AG04450 (cell line): ENCODE data around the gene PSEN1. TPM values are rescaled to one million over a fixed set of nuclear protein-coding genes. Genes with fewer than 3 reads are reported as not detected.

Experiments used
- CTCF ChIA-PET: fragments of 300-600, 350-600 bp; formaldehyde crosslinking; extraction: SDS; loops from one replicate; lab custom pipeline; 2022; ENCODE audit warnings: antibody characterized with exemption, inconsistent platforms; lab: Charles Lee
- POLR2A ChIA-PET: fragments of 350-600 bp; formaldehyde crosslinking; extraction: SDS; loops from one replicate; lab custom pipeline; 2021; ENCODE audit warnings: antibody characterized with exemption, inconsistent platforms; lab: Yijun Ruan, JAX
- DNase-seq: peaks from one replicate; pipeline ENCODE4 v3.0.0-alpha.2; 2011; ENCODE audit warnings: low read depth, low spot score
- H3K27ac ChIP-seq: one replicate; pipeline ENCODE4 v1.5.1; 2012; ENCODE audit warnings: low read depth, low read length, control low read depth
- H3K27me3 ChIP-seq: one replicate; pipeline ENCODE4 v1.6.0; 2012; ENCODE audit warnings: low read length; ENCODE audit not compliant: control insufficient read depth, insufficient read depth
- H3K4me3 ChIP-seq: 2 replicates; pipeline ENCODE4 v1.5.1; 2011; ENCODE audit warnings: mild to moderate bottlenecking, low read depth, low read length, control low read depth
- H3K9me3 ChIP-seq: 2 replicates; pipeline ENCODE4 v1.5.1; 2012; ENCODE audit warnings: low read length; ENCODE audit not compliant: control insufficient read depth, insufficient read depth
- CTCF ChIP-seq: IDR thresholded peaks from 2 replicates; pipeline ENCODE4 v1.5.1; 2011; ENCODE audit warnings: low read depth, low read length, control low read depth, inconsistent platforms
- polyA plus RNA-seq: library from polyadenylated mRNA; depleted of rRNA; stranded (reverse); fragments of >200 nt; gene quantifications from 2 replicates; pipeline ENCODE4 v1.2.3, GENCODE V29; 2011

PSEN1 gene
- polyA plus RNA-seq, 1 experiment, result 20.2 TPM

- ChIA-PET POLR2A (no interaction called here), CTCF (no interaction called here)
- H3K4me3 ChIP-seq, result no peak overlapping the region
- H3K9me3 ChIP-seq, result no peaks in the 10 kb centered on the region; the same call in 1 of the 2 replicates
- no peak overlapping the region for H3K27ac ChIP-seq
- DNase-seq, result no peak
- H3K27me3 ChIP-seq, result no peaks in the 10 kb centered on the region
- no peak for TF ChIP-seq CTCF
Measured at GRCh38 chr14:73258076-73258475, 121.8 kb downstream of the PSEN1 start.

- ChIA-PET POLR2A (no interaction called here), CTCF (no interaction called here)
- no peak for TF ChIP-seq CTCF
- Histone ChIP-seq H3K27ac (no peak overlapping the region), H3K27me3 (no peaks in the 10 kb centered on the region), H3K9me3 (no peaks in the 10 kb centered on the region; the same call in 1 of the 2 replicates), H3K4me3 (no peak overlapping the region)
- DNase-seq, result no peak
Measured at GRCh38 chr14:73258845-73259611, 122.7 kb downstream of the PSEN1 start.

GRCh38 chr14:73259837-73260236 is 123.5 kb downstream of the PSEN1 start:
- Histone ChIP-seq H3K27me3 (no peaks in the 10 kb centered on the region), H3K4me3 (no peak overlapping the region), H3K9me3 (no peaks in the 10 kb centered on the region; the same call in 1 of the 2 replicates), H3K27ac (no peak overlapping the region)
- CTCF ChIA-PET, result no interaction called here
- no peak for DNase-seq
- POLR2A ChIA-PET, result no interaction called here
- TF ChIP-seq CTCF, result no peak

- no peaks in the 10 kb centered on the region; the same call in 1 of the 2 replicates for H3K9me3 ChIP-seq
- CTCF ChIA-PET, result no interaction called here
- no peak for TF ChIP-seq CTCF
- POLR2A ChIA-PET, result interaction anchor here (0.7 kb wide), 1 partner anchor 10 kb away, joined by 3 read pairs; no protein-coding TSS in a partner anchor
- H3K27me3 ChIP-seq, result no peaks in the 10 kb centered on the region
- no peak overlapping the region for H3K4me3 ChIP-seq
- DNase-seq, result no peak
- H3K27ac ChIP-seq, result no peak overlapping the region
Measured at GRCh38 chr14:73260574-73260973, 124.3 kb downstream of the PSEN1 start.

GRCh38 chr14:73261075-73261474 is 124.8 kb downstream of the PSEN1 start:
- TF ChIP-seq CTCF, result no peak
- POLR2A ChIA-PET, result interaction anchor here (0.7 kb wide), 1 partner anchor 9 kb away, joined by 3 read pairs; no protein-coding TSS in a partner anchor

More at GRCh38 chr14:73261075-73261474, 124.8 kb downstream of the PSEN1 start:
- Histone ChIP-seq H3K27me3 (no peaks in the 10 kb centered on the region), H3K27ac (no peak overlapping the region), H3K9me3 (no peaks in the 10 kb centered on the region; the same call in 1 of the 2 replicates), H3K4me3 (no peak overlapping the region)
- DNase-seq, result no peak
- CTCF ChIA-PET, result no interaction called here
